Sigmoid colon (tissue), 7 donors: ENCODE results near the gene PPL. TPM values are rescaled to one million over a fixed set of nuclear protein-coding genes. Genes with fewer than 3 reads are reported as not detected.

Source experiments
- DNase-seq: peaks from one replicate; pipeline ENCODE4 v3.0.0-alpha.2; 2019
- H3K27ac ChIP-seq, 4 donors: fragments of 200-600 bp; sonication (generic); one replicate each; pipeline ENCODE4 v1.5.1; 2016 to 2019; ENCODE audit warnings: mild to moderate bottlenecking in 1 of 4
- H3K27me3 ChIP-seq, 3 donors: fragments of 200-600 bp; sonication (generic); one replicate each; pipeline ENCODE4 v1.5.1; 2019; ENCODE audit warnings: mild to moderate bottlenecking in 1 of 3
- H3K36me3 ChIP-seq, 4 donors: fragments of 200-600 bp; sonication (generic); one replicate each; pipeline ENCODE4 v1.5.1; 2016 to 2019
- H3K4me1 ChIP-seq, 4 donors: fragments of 200-600 bp; sonication (generic); one replicate each; pipeline ENCODE4 v1.5.1; 2017 to 2019
- H3K4me3 ChIP-seq, 4 donors: fragments of 200-600 bp; sonication (generic); one replicate each; pipeline ENCODE4 v1.5.1; 2017 to 2019; ENCODE audit warnings: mild to moderate bottlenecking in 2 of 4, moderate library complexity in 1 of 4
- H3K9me3 ChIP-seq, 4 donors: fragments of 200-600 bp in 3 of 4; sonication (generic) in 3 of 4; one replicate each; pipeline versions ENCODE4 v1.5.1 to v1.6.1; 2013 to 2019
- CTCF ChIP-seq, 4 experiments: fragments of 450-650 bp in 3 of 4; fragments of 200-600 bp in 1 of 4; IDR thresholded peaks; one replicate each; pipeline ENCODE4 v1.5.1; 2016 to 2019; ENCODE audit warnings: antibody characterized with exemption in 4 of 4, mild to moderate bottlenecking in 3 of 4, moderate library complexity in 2 of 4
- EP300 ChIP-seq, 4 donors: sonication (generic); formaldehyde crosslinking; IDR thresholded peaks; one replicate each; pipeline ENCODE4 v1.6.1; 2017; ENCODE audit warnings: antibody characterized with exemption in 4 of 4
- POLR2A ChIP-seq, 2 donors: fragments of 450-650 bp; IDR thresholded peaks; one replicate each; pipeline ENCODE4 v1.6.1; 2016; ENCODE audit warnings: antibody characterized with exemption in 2 of 2, mild to moderate bottlenecking in 2 of 2, moderate library complexity in 2 of 2
- POLR2AphosphoS5 ChIP-seq, 4 donors: sonication (generic); formaldehyde crosslinking; IDR thresholded peaks; one replicate each; pipeline ENCODE4 v1.6.1; 2017; ENCODE audit warnings: antibody characterized with exemption in 4 of 4
- WGBS, 2 donors: extraction: QIAGEN DNeasy Blood & Tissue Kit; methylation state at CpG; one replicate each; pipeline ENCODE4 v1.1.7; 2013; 5-methylcytosine and 5-hydroxymethylcytosine counted together
- intact Hi-C: fragments of 100-400 bp; cut with DNase I; formaldehyde crosslinking; loops from one replicate; pipeline ENCODE4 v1.15.1; 2023
- polyA plus RNA-seq, 3 donors: library from polyadenylated mRNA; stranded (reverse); fragments of 200-250 nt; gene quantifications; one replicate each; pipeline ENCODE4 v1.2.3, GENCODE V29; 2013
- total RNA-seq, 4 donors: library from RNA; depleted of rRNA; stranded (reverse); fragments of >200 nt; gene quantifications; one replicate each; pipeline ENCODE4 v1.1.0, GENCODE V29; 2016
- donor health status: healthy with polysubstance abuse.
- donor health status: Bipolar disorder and iron deficiency.
- donor health status: healthy.

Gene PPL
- total and polyA plus RNA-seq, 7 donors: 4.6 to 42.9 (median 27.0) TPM

DNA sequence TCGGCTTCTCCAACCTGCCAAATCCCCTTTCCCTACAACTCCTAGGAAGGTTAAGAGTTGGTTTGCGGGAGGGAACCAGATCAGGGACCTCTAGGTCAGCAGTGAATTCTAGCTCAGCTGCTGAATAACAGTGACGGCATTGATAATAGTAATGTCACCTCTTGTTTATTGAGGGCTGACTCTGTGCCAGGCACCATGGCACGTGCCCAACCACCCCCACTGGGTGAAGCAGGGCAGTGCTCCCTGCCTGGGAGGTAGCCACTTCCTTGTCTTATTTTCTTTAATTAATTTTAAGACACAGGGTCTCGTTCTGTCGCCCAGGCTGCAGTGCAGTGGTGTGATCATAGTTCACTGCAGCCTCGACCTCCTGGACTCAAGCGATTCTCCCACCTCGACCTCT lies 5.5 kb upstream of the PPL start:
- H3K36me3 ChIP-seq: no peaks in the 10 kb centered on the region
- H3K4me1 ChIP-seq: peaks cover 0 to 41% (median 37%) of the 10 kb centered on the region in 4 donors
- DNase-seq: no peak
- H3K27ac ChIP-seq: peak overlapping the region; percentile 86 to 92 (median 88)
- H3K27me3 ChIP-seq: peaks cover 0 to 3% (median 2%) of the 10 kb centered on the region in 3 donors
- no peaks in the 10 kb centered on the region for H3K9me3 ChIP-seq
- TF ChIP-seq POLR2AphosphoS5 (IDR thresholded peaks at IDR 0.05) (no peak), CTCF (IDR thresholded peaks at IDR 0.05) (no peak), EP300 (IDR thresholded peaks at IDR 0.05) (no peak), POLR2A (IDR thresholded peaks at IDR 0.05) (no peak)
- H3K4me3 ChIP-seq: no peak overlapping the region
- WGBS, 2 donors: 69 to 83% methylated on average over 9 of the region's 9 CpGs
- intact Hi-C loops: loop anchor here (5.0 kb wide), 1 partner anchor 95 kb away; the partner anchor contains the start of genes GLYR1 and UBN1

- no peak for TF ChIP-seq CTCF (IDR thresholded peaks at IDR 0.05)
- no peak for TF ChIP-seq POLR2A (IDR thresholded peaks at IDR 0.05)
- no peak for TF ChIP-seq POLR2AphosphoS5 (IDR thresholded peaks at IDR 0.05)
- no peak for TF ChIP-seq EP300 (IDR thresholded peaks at IDR 0.05)
- H3K36me3 ChIP-seq: no peaks in the 10 kb centered on the region
- H3K27me3 ChIP-seq: peaks cover 0 to 20% (median 15%) of the 10 kb centered on the region in 3 donors
- H3K4me3 ChIP-seq: no peak overlapping the region
- no peaks in the 10 kb centered on the region for H3K9me3 ChIP-seq
- no peak for DNase-seq
- H3K27ac ChIP-seq: no peak overlapping the region
- intact Hi-C loops: loop anchor here (5.0 kb wide), 1 partner anchor 93 kb away; the partner anchor contains the start of genes GLYR1 and UBN1
- H3K4me1 ChIP-seq: peaks cover 0 to 55% (median 52%) of the 10 kb centered on the region in 4 donors
- WGBS, 2 donors: 57 to 75% methylated on average over 7 of the region's 7 CpGs
Measured at GRCh38 chr16:4940719-4941118, 3.8 kb upstream of the PPL start.

GRCh38 chr16:4938683-4939030 lies 1.7 kb upstream of the PPL start:
- Histone ChIP-seq H3K36me3 (no peaks in the 10 kb centered on the region), H3K4me3 (no peak overlapping the region), H3K27me3 (peaks cover 0 to 26% (median 15%) of the 10 kb centered on the region in 3 donors), H3K9me3 (no peaks in the 10 kb centered on the region), H3K27ac (peak overlapping the region in 2 of 4 donors; percentile 5 to 27), H3K4me1 (peaks cover 0 to 40% (median 33%) of the 10 kb centered on the region in 4 donors)
- 74 to 86% methylated on average over 5 of the region's 5 CpGs for WGBS, 2 donors
- no peak for DNase-seq
- intact Hi-C loops: no loop called here
- TF ChIP-seq CTCF (IDR thresholded peaks at IDR 0.05) (no peak), POLR2AphosphoS5 (IDR thresholded peaks at IDR 0.05) (peak in 1 of 4 donors; percentile 23), EP300 (IDR thresholded peaks at IDR 0.05) (no peak), POLR2A (IDR thresholded peaks at IDR 0.05) (no peak)

DNA sequence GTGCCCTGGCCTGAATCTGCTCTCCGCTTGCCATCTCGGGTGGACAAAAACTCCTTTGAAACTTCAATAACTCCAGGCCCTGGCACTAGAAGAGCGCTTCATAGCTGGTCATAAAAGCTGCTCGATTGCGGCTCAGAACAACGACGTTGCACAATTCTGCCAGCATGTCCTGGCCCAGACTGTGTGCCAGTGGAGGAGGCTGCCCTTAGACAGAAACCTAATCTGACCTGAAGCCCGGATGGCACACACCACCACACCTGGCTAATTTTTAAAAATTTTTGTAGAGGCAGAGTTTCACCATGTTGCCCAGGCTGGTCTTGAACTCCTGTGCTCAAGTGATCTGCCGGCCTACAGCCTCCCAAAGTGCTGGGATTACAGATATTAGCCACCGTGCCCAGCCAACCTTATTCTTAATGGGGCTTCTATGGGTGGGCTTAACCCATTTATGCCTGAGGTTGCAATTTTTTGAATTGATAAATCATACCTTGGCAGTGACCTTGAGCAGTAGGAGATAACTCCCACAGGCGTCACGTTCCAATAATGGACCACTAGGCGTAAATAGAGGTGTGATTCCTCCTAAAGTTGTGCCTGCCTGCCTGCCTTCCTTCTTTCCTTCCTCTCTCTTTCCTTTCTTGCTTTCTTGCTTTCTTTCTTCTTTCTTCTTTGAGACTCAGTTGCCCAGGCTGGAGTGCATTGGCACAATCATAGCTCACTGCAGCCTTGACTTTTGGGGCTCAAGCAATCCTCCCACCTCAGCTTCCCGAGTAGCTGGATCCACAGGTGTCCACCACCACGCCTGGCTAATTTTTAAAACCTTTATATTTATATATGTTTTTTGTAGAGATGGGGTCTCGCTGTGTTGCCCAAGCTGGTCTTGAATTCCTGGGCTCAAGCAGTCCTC lies 1.1 kb upstream of the PPL start:
- WGBS, 2 donors: 40 to 73% methylated on average over 16 of the region's 16 CpGs
- H3K4me1 ChIP-seq: peaks cover 0 to 34% (median 26%) of the 10 kb centered on the region in 4 donors
- DNase-seq: no peak
- H3K9me3 ChIP-seq: no peaks in the 10 kb centered on the region
- H3K4me3 ChIP-seq: peak overlapping the region in 1 of 4 donors; percentile 56
- intact Hi-C loops: no loop called here
- peaks cover 0 to 26% (median 15%) of the 10 kb centered on the region in 3 donors for H3K27me3 ChIP-seq
- no peak for TF ChIP-seq CTCF (IDR thresholded peaks at IDR 0.05)
- TF ChIP-seq POLR2A (IDR thresholded peaks at IDR 0.05): no peak
- no peak for TF ChIP-seq POLR2AphosphoS5 (IDR thresholded peaks at IDR 0.05)
- TF ChIP-seq EP300 (IDR thresholded peaks at IDR 0.05): no peak
- no peaks in the 10 kb centered on the region for H3K36me3 ChIP-seq
- peak overlapping the region in 3 of 4 donors; percentile 65 to 71 (median 69) for H3K27ac ChIP-seq
